GM12874 (cell line): ENCODE results near the gene KLHL36.

Source experiments
- CTCF ChIP-seq: IDR thresholded peaks from 2 replicates; pipeline ENCODE4 v1.5.1; 2011; ENCODE audit warnings: low read depth, mild to moderate bottlenecking, control low read depth, low read length, moderate library complexity; ENCODE audit not compliant: insufficient read depth

Gene KLHL36

GRCh38 chr16:84694980-84695379 is 46.7 kb downstream of the KLHL36 start:
- TF ChIP-seq CTCF, result no peak

- TF ChIP-seq CTCF, result no peak
Measured at GRCh38 chr16:84699147-84699711, 50.9 kb downstream of the KLHL36 start.

GRCh38 chr16:84699712-84700445 is 51.6 kb downstream of the KLHL36 start, which contains the start of gene USP10:
Gene USP10 (plus strand): TSS chr16:84700000. CDS start chr16:84700091, 91 bp downstream.
- no peak for TF ChIP-seq CTCF

- no peak for TF ChIP-seq CTCF
Measured at GRCh38 chr16:84700446-84701300, 52.4 kb downstream of the KLHL36 start.

GRCh38 chr16:84703681-84704080 is 55.4 kb downstream of the KLHL36 start:
- no peak for TF ChIP-seq CTCF

GRCh38 chr16:84704253-84704652 is 55.9 kb downstream of the KLHL36 start:
- no peak for TF ChIP-seq CTCF

- no peak for TF ChIP-seq CTCF
Measured at GRCh38 chr16:84706856-84707255, 58.5 kb downstream of the KLHL36 start.
